Measurements from ENCODE around the gene HPCAL1. TPM values are rescaled to one million over a fixed set of nuclear protein-coding genes. Genes with fewer than 3 reads are reported as not detected.

The HPCAL1 gene
- total and polyA plus RNA-seq, 10 of the 15 experiments (the other 5 are each of a cell fraction or from before 2014, with no cell fraction given): 0.40 to 12.8 (median 7.9) TPM

- BruUV-seq (replicated peaks): no TSS peak
- Histone ChIP-seq H3K4me1 (ENCODE audit: control insufficient read depth, insufficient read depth, low read length) (no peaks in the 10 kb centered on the region), H3K36me3 (ENCODE audit: control insufficient read depth in 2 of 2, insufficient read depth in 2 of 2, low read length in 1 of 2) (no peaks in the 10 kb centered on the region), H3K9ac (ENCODE audit: control insufficient read depth, insufficient read depth, low read length) (no peak overlapping the region), H3K9me3 (replicated peaks; ENCODE audit: control insufficient read depth, insufficient read depth, low read length) (no peaks in the 10 kb centered on the region), H3K27ac (ENCODE audit: control insufficient read depth, insufficient read depth) (no peak overlapping the region), H3K4me2 (ENCODE audit: control insufficient read depth, insufficient read depth) (no peak overlapping the region), H2AFZ (ENCODE audit: control insufficient read depth, low read depth, low read length) (no peak overlapping the region), H3K27me3 (replicated peaks in 1 of 2; ENCODE audit: control insufficient read depth in 2 of 2, insufficient read depth in 2 of 2, low read length in 1 of 2) (no peaks in the 10 kb centered on the region), H3K79me2 (ENCODE audit: control insufficient read depth, insufficient read depth, low read length) (no peaks in the 10 kb centered on the region), H3K4me3 (no peak overlapping the region), H4K20me1 (ENCODE audit: control insufficient read depth, insufficient read depth) (no peaks in the 10 kb centered on the region)
- no peak for TF ChIP-seq NFYA (IDR thresholded peaks at IDR 0.05; ENCODE audit: borderline replicate concordance, low read depth, low read length)
- no peak for TF ChIP-seq ASH2L (IDR thresholded peaks at IDR 0.05; ENCODE audit: borderline replicate concordance, low read depth)
- TF ChIP-seq CHD4 (IDR thresholded peaks at IDR 0.05): no peak
- no peak for TF ChIP-seq GABPA (IDR thresholded peaks at IDR 0.05; ENCODE audit: low read depth)
- TF ChIP-seq, protein P1, sequence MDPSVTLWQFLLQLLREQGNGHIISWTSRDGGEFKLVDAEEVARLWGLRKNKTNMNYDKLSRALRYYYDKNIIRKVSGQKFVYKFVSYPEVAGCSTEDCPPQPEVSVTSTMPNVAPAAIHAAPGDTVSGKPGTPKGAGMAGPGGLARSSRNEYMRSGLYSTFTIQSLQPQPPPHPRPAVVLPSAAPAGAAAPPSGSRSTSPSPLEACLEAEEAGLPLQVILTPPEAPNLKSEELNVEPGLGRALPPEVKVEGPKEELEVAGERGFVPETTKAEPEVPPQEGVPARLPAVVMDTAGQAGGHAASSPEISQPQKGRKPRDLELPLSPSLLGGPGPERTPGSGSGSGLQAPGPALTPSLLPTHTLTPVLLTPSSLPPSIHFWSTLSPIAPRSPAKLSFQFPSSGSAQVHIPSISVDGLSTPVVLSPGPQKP (IDR thresholded peaks at IDR 0.05; ENCODE audit: low read depth, low read length): no peak
- no peak for TF ChIP-seq NBN (IDR thresholded peaks at IDR 0.05)
- TF ChIP-seq TAF1 (IDR thresholded peaks at IDR 0.05; ENCODE audit: borderline replicate concordance, low read depth, low read length): no peak
- no peak for TF ChIP-seq SMARCA5 (IDR thresholded peaks at IDR 0.05)
- no peak for TF ChIP-seq ESRRA (IDR thresholded peaks at IDR 0.05; ENCODE audit: low read length)
- intact Hi-C loops (cut with micrococcal nuclease; ENCODE audit: unreplicated experiment): no loop called here
- ChIA-PET SMC1A (ENCODE audit: uncharacterized antibody, unreplicated experiment) (no interaction called here), POLR2A (no interaction called here), RAD21 (ENCODE audit: unreplicated experiment) (interaction anchor here (1.6 kb wide), 1 partner anchor 15 kb away, joined by 4 read pairs; no protein-coding TSS in a partner anchor), CTCF (no interaction called here)
- DNase-seq (ENCODE audit: low read depth, low spot score) (no peak), FAIRE-seq (no peak), ATAC-seq (no peak)
- in situ Hi-C loops (cut with MboI): no loop called here
- 33% methylated on average over 6 of the region's 6 CpGs for WGBS (ENCODE audit: insufficient coverage, insufficient replicate concordance, low lambda C conversion rate, missing lambda C conversion rate)
These were observed 14.1 kb upstream of the HPCAL1 start for GRCh38 chr2:10288606-10289005.
